Caco-2 (cell line): ENCODE results near the gene SOBP. TPM values are rescaled to one million over a fixed set of nuclear protein-coding genes. Genes with fewer than 3 reads are reported as not detected.

Experiments
- BruUV-seq: library from RNA; stranded (reverse); fragments of 400-500 nt; replicated peaks from 2 replicates; lab custom pipeline; 2021; lab: Mats Ljungman, UMichigan
- CTCF ChIA-PET: fragments of 300-600 bp; sonication (Branson Sonifier 250); formaldehyde crosslinking; loops from one replicate; lab custom pipeline; 2022; ENCODE audit warnings: antibody characterized with exemption; lab: Charles Lee
- POLR2A ChIA-PET: fragments of 300-600 bp; sonication (Branson Sonifier 250); formaldehyde crosslinking; loops from one replicate; lab custom pipeline; 2022; ENCODE audit warnings: antibody characterized with exemption; lab: Charles Lee
- DNase-seq, 2 experiments: peaks; one replicate each; pipeline versions ENCODE4 v3.0.0 to v3.0.0-alpha.2; 2020 to 2022
- H3K27me3 ChIP-seq: replicated peaks from 2 replicates; pipeline ENCODE4 v1.6.0; 2011; ENCODE audit warnings: low read length; ENCODE audit not compliant: control insufficient read depth, insufficient read depth
- H3K36me3 ChIP-seq: 2 replicates; pipeline ENCODE4 v1.5.1; 2011; ENCODE audit warnings: low read length; ENCODE audit not compliant: control insufficient read depth, insufficient read depth
- H3K4me1 ChIP-seq: fragments of 250-450 bp; sonication (Bioruptor Pico); 2 replicates; pipeline ENCODE4 v1.5.1; 2020; ENCODE audit warnings: mild to moderate bottlenecking
- H3K4me3 ChIP-seq: 2 replicates; pipeline ENCODE4 v1.5.1; 2011; ENCODE audit warnings: low read depth, mild to moderate bottlenecking, control low read depth, low read length
- H3K9me3 ChIP-seq: fragments of 250-450 bp; sonication (Bioruptor Pico); 2 replicates; pipeline ENCODE4 v1.5.1; 2020; ENCODE audit warnings: mild to moderate bottlenecking, moderate library complexity
- H3K27ac Mint-ChIP-seq: one replicate; pipeline ENCODE4 v1.8.0; 2022; ENCODE audit warnings: mixed read lengths; ENCODE audit not compliant: unreplicated experiment
- H3K27me3 Mint-ChIP-seq: one replicate; pipeline ENCODE4 v1.8.0; 2022; ENCODE audit warnings: mixed read lengths; ENCODE audit not compliant: insufficient read depth, unreplicated experiment
- H3K36me3 Mint-ChIP-seq: one replicate; pipeline ENCODE4 v1.8.0; 2022; ENCODE audit warnings: mild to moderate bottlenecking, mixed read lengths; ENCODE audit not compliant: insufficient read depth, unreplicated experiment
- H3K4me1 Mint-ChIP-seq: one replicate; pipeline ENCODE4 v1.8.0; 2022; ENCODE audit warnings: low read depth, mixed read lengths; ENCODE audit not compliant: unreplicated experiment
- H3K4me3 Mint-ChIP-seq: one replicate; pipeline ENCODE4 v1.8.0; 2022; ENCODE audit warnings: mild to moderate bottlenecking, moderate library complexity, mixed read lengths; ENCODE audit not compliant: unreplicated experiment
- H3K9me3 Mint-ChIP-seq: one replicate; pipeline ENCODE4 v1.8.0; 2022; ENCODE audit warnings: mixed read lengths; ENCODE audit not compliant: unreplicated experiment
- CTCF ChIP-seq, 2 experiments: fragments of 200-600 bp in 1 of 2; IDR thresholded peaks; 1 replicate in 1 of 2; 2 replicates in 1 of 2; pipeline versions ENCODE4 v1.5.1 to v1.8.0; 2011 to 2022; ENCODE audit warnings: antibody characterized with exemption in 1 of 2, control low read depth in 1 of 2, inconsistent platforms in 1 of 2, low read depth in 1 of 2, low read length in 1 of 2, mild to moderate bottlenecking in 1 of 2, moderate library complexity in 1 of 2; ENCODE audit not compliant: insufficient read depth in 1 of 2, severe bottlenecking in 1 of 2, unreplicated experiment in 1 of 2
- intact Hi-C: fragments of 100-400 bp; cut with micrococcal nuclease; formaldehyde crosslinking; loops from one replicate; pipeline ENCODE4 v1.10.0; 2022; ENCODE audit not compliant: unreplicated experiment
- total RNA-seq: library from RNA; stranded (reverse); gene quantifications from 2 replicates; pipeline ENCODE4 v1.2.3, GENCODE V29; 2022

Gene SOBP
- total RNA-seq, 1 experiment from 2014 or later: not detected

GRCh38 chr6:107538856-107539387, 49.0 kb downstream of the SOBP start:
- peaks cover 9% of the 10 kb centered on the region for H3K9me3 Mint-ChIP-seq
- no peak for TF ChIP-seq CTCF (IDR thresholded peaks at IDR 0.05; ENCODE audit: insufficient read depth in 1 of 2, low read depth in 1 of 2, low read length in 1 of 2, severe bottlenecking in 1 of 2, unreplicated experiment in 1 of 2)
- peak overlapping the region; percentile 67 for H3K4me3 Mint-ChIP-seq
- Histone ChIP-seq H3K36me3 (no peaks in the 10 kb centered on the region), H3K4me1 (peaks cover 32% of the 10 kb centered on the region), H3K27me3 (no peaks in the 10 kb centered on the region), H3K4me3 (no peak overlapping the region), H3K9me3 (no peaks in the 10 kb centered on the region)
- peak overlapping the region; percentile 92 for H3K27ac Mint-ChIP-seq
- no peaks in the 10 kb centered on the region for H3K27me3 Mint-ChIP-seq
- POLR2A ChIA-PET: interaction anchor here (0.6 kb wide), 1 partner anchor 317 kb away, joined by 3 read pairs; no protein-coding TSS in a partner anchor
- CTCF ChIA-PET: interaction anchor here (0.8 kb wide), 1 partner anchor 80 kb away, joined by 3 read pairs; no protein-coding TSS in a partner anchor
- no peaks in the 10 kb centered on the region for H3K36me3 Mint-ChIP-seq
- peaks cover 34% of the 10 kb centered on the region for H3K4me1 Mint-ChIP-seq
- intact Hi-C loops: loop anchor here (1.0 kb wide), 1 partner anchor 46 kb away; no protein-coding TSS in a partner anchor
- no peak for DNase-seq
- BruUV-seq: TSS peak; percentile 98

- H3K9me3 ChIP-seq: no peaks in the 10 kb centered on the region
- TF ChIP-seq CTCF (IDR thresholded peaks at IDR 0.05; ENCODE audit: insufficient read depth in 1 of 2, low read depth in 1 of 2, low read length in 1 of 2, severe bottlenecking in 1 of 2, unreplicated experiment in 1 of 2): no peak
- no peaks in the 10 kb centered on the region for H3K36me3 ChIP-seq
- peak overlapping the region; percentile 92 for H3K27ac Mint-ChIP-seq
- no peaks in the 10 kb centered on the region for H3K27me3 Mint-ChIP-seq
- BruUV-seq: no TSS peak
- no peak overlapping the region for H3K4me3 ChIP-seq
- peaks cover 34% of the 10 kb centered on the region for H3K4me1 Mint-ChIP-seq
- intact Hi-C loops: loop anchor here (1.0 kb wide), 1 partner anchor 46 kb away; no protein-coding TSS in a partner anchor
- ChIA-PET CTCF (no interaction called here), POLR2A (interaction anchor here (0.6 kb wide), 1 partner anchor 317 kb away, joined by 3 read pairs; no protein-coding TSS in a partner anchor)
- H3K27me3 ChIP-seq: no peaks in the 10 kb centered on the region
- peak; percentile 62 to 71 for DNase-seq
- peak overlapping the region; percentile 67 for H3K4me3 Mint-ChIP-seq
- H3K9me3 Mint-ChIP-seq: peaks cover 9% of the 10 kb centered on the region
- H3K36me3 Mint-ChIP-seq: no peaks in the 10 kb centered on the region
- H3K4me1 ChIP-seq: peaks cover 32% of the 10 kb centered on the region
Observed at GRCh38 chr6:107539409-107539808, 49.5 kb downstream of the SOBP start.

GRCh38 chr6:107539849-107540464, 50.0 kb downstream of the SOBP start:
- Histone ChIP-seq H3K27me3 (no peaks in the 10 kb centered on the region), H3K4me3 (no peak overlapping the region), H3K4me1 (peaks cover 32% of the 10 kb centered on the region), H3K9me3 (no peaks in the 10 kb centered on the region), H3K36me3 (no peaks in the 10 kb centered on the region)
- ChIA-PET CTCF (no interaction called here), POLR2A (interaction anchor here (0.6 kb wide), 1 partner anchor 318 kb away, joined by 3 read pairs; no protein-coding TSS in a partner anchor)
- intact Hi-C loops: loop anchor here (1.0 kb wide), 1 partner anchor 47 kb away; no protein-coding TSS in a partner anchor
- Mint-ChIP-seq H3K4me3 (peak overlapping the region; percentile 67), H3K27ac (peak overlapping the region; percentile 92), H3K36me3 (no peaks in the 10 kb centered on the region), H3K27me3 (no peaks in the 10 kb centered on the region), H3K4me1 (peaks cover 34% of the 10 kb centered on the region), H3K9me3 (peaks cover 9% of the 10 kb centered on the region)
- BruUV-seq: TSS peak; percentile 99
- TF ChIP-seq CTCF (IDR thresholded peaks at IDR 0.05; ENCODE audit: insufficient read depth in 1 of 2, low read depth in 1 of 2, low read length in 1 of 2, severe bottlenecking in 1 of 2, unreplicated experiment in 1 of 2): no peak
- DNase-seq: peak in 1 of 2 experiments; percentile 8
